DMS53 (cell line): ENCODE measurements around the gene SNX25.

Source experiments
- DNase-seq: peaks from one replicate; lab custom pipeline; 2025; lab: John Stamatoyannopoulos, UW

The SNX25 gene

GRCh38 chr4:185380320-185380719 is 170.9 kb downstream of the SNX25 start:
- no peak for DNase-seq

- DNase-seq, result no peak
These were observed 172.1 kb downstream of the SNX25 start for GRCh38 chr4:185381288-185382196.

DNA sequence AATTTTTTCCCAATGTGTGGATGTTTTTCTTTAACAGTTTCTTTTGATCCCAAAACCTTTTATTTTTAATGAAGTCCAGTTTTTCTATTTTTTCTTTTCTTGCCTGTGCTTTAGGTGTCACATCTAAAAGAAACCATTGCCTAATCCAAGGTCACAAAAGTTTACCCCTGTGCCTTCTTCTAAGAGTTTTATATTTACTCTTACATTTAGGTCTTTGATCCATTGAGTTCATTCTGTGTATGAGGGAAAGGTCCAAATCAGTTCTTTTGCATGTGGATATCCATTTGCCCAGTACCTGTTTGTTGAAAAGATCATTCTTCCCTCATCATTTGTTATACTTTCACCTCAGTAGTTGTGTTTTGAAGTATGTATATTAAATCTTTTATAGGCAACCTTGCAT is 173.4 kb downstream of the SNX25 start:
- DNase-seq, result no peak

GRCh38 chr4:185383451-185383850 is 174.1 kb downstream of the SNX25 start:
- DNase-seq, result peak; percentile 82

GRCh38 chr4:185384061-185384460 is 174.7 kb downstream of the SNX25 start:
- no peak for DNase-seq

- no peak for DNase-seq
These were observed 175.5 kb downstream of the SNX25 start for GRCh38 chr4:185384930-185385331.

DNA sequence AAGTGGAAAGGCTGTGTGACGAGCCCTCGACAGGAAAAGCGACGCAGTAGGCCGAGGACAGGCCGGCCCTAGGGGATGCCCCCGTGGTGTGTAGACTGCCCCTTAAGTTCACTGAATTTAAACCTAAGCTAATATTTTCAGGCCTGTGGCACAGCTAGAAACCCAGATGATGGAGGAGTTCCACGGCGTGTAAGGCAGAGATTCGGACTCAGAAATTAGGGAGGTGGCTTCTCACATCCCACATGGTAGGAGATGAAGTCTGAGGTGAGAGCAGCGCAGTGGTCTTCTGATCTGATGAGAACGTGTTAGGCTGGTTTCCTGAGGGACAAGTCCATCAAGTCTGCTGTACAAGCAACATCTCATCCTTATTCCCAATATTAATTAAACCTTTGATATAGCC is 178.6 kb downstream of the SNX25 start:
- no peak for DNase-seq

DNA sequence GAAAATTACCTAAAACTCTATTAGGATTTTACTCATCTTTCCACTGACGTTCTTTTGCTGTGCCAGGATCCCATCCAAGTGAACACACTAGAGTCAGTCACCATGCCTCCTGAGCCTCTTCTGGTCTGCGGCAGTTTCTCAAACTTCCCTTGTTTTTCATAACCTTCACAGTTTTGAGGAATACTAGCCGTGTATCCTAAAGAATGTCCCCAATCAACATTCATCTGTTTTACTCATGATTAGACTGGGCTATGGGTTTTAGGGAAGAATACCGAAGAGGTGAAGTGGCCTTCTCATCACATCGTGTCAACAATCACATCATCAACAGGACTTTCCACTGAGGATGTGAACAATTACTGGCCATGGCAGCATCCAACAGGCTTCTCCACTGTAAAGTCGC is 181.5 kb downstream of the SNX25 start:
- DNase-seq, result peak; percentile 9

GRCh38 chr4:185392156-185392555 is 182.8 kb downstream of the SNX25 start:
- no peak for DNase-seq

DNA sequence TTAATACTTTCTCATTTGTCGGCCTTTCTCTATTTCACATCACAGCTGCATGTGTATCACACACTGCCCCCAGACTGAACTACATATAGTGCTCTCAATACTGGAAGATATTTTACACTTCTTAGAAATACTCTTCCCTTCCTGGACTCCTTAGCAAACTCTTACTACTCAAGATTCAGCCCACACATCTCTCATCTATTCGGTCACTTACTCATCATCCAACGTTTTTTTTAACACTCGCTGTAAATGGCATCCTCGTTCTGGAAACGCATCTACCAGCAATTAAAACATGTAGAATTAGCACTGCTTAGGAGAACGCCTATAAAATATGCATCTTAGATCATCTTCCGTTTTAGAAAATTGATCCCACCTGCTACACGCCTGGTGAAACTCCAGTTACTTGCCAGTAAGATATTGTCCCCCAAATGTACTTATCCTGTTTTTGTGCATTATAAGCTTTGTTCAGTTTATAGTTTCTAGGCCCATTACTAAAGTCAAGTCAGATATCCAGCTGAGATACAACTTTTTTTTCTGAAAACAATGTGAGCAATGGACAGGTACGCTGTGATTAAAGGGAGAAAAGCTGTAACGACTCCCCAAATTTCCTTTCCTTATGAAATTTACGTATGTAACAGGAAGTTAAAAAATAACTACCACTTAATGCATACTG is 185.3 kb downstream of the SNX25 start:
- DNase-seq, result peak; percentile 26

- DNase-seq, result peak; percentile 39
These were observed 186.0 kb downstream of the SNX25 start, which contains the start of gene LRP2BP for GRCh38 chr4:185395238-185395955. TSS of gene LRP2BP (minus strand) at chr4:185395924. CDS start at chr4:185378186, 17,738 bp downstream.

GRCh38 chr4:185395956-185396723 is 186.7 kb downstream of the SNX25 start:
- peak; percentile 96 for DNase-seq

DNA sequence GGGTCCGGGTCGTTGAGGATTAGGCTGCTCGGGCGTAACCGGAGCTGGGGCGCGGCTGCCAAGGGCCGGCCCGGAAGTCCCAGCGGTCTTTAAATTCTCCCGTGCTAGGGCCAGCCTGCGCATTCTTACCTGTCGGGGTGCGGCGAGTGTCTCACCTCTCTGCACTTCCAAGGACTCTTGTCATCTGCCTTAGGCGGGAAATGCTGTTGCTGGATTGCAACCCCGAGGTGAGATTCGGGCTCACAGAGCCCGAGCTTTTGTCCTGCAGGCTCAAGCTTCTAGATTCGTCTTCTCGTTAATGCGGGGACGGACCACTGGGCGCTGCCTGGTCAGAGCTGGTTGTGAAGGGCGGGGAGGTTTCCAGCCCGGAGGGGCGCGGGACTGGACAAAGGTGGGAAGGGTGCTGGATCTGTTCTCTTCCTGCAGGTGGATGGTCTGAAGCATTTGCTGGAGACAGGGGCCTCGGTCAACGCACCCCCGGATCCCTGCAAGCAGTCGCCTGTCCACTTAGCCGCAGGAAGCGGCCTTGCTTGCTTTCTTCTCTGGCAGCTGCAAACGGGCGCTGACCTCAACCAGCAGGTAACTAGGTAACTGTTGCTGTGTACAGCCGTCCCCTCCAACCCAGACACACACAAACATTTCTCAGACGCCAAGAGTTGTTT is 187.5 kb downstream of the SNX25 start, which contains the start of gene ANKRD37:
Gene ANKRD37 (plus strand): TSS at position 118 of the 662 bp plus-strand sequence. CDS start 83 bp downstream, at position 201.
- peak; percentile 95 for DNase-seq

DNA sequence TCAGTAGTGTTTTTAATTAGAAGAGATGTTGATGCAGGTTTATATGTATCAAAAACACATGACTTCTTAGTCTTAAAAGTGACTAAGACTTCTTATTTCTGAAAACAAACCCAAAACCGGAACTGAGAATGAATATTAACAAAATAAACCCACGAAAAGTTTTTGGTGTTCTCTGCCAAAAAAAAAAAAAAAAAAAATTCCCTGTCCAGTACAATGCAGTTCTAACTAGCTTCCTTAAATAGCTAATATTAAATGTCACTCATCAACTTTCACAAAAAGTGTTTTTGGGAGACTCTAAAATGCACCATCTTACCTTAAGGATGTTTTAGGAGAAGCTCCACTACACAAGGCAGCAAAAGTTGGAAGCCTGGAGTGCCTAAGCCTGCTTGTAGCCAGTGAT is 189.2 kb downstream of the SNX25 start:
- DNase-seq, result no peak

- no peak for DNase-seq
These were observed 190.1 kb downstream of the SNX25 start for GRCh38 chr4:185399466-185399865.

DNA sequence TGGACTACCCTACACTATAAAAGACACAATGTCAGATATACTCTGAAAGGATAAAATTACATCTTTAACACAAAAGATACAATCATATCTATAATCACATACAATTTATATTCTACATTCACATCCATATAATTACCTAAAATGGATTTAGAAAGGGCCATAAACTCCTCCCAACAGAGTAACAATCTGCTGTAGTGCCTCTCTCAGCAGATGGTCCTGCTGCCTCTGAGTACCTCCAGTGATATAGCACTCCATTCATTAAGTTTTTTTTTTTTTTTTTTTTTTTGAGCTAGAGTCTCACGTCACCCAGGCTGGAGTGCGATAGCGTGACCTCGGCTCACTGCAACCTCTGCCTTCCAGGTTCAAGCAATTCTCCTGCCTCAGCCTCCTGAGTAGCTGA is 194.6 kb downstream of the SNX25 start:
- no peak for DNase-seq

GRCh38 chr4:185405296-185405999 is 196.1 kb downstream of the SNX25 start:
- DNase-seq, result no peak

DNA sequence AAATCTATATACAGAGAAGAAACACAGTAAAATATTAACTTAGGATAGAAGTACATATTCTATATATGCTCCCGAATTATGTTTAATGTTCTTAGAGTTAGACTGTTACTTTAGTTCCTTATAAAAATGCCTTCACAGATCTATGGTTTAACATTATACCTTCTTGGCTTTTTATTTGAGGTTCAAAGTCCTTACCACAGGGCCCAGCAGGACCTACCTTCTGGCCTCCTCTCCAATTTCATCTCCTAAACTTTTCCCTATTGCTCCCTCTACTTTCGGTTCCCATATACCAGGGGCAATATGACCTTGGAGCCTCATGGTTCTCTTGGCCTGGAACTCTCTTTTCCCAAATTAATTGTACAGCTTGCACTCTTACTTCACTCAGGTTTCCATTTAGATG is 199.0 kb downstream of the SNX25 start:
- DNase-seq, result no peak

GRCh38 chr4:185411849-185412248 is 202.5 kb downstream of the SNX25 start:
- no peak for DNase-seq

- no peak for DNase-seq
These were observed 203.0 kb downstream of the SNX25 start for GRCh38 chr4:185412412-185412811.
